HepG2 (cell line): ENCODE results near the gene WDR87. TPM values are rescaled to one million over a fixed set of nuclear protein-coding genes. Genes with fewer than 3 reads are reported as not detected.

Source experiments
- CEBPB ChIP-seq: IDR thresholded peaks from 2 replicates; pipeline ENCODE4 v1.6.1; 2011; ENCODE audit warnings: low read depth, low read length, improper control_type of control experiment, borderline replicate concordance
- EED ChIP-seq: sonication (generic); formaldehyde crosslinking; IDR thresholded peaks from 2 replicates; pipeline ENCODE4 v1.5.0; 2020; ENCODE audit warnings: mild to moderate bottlenecking, missing genetic modification reagents
- HES4 ChIP-seq: sonication (generic); formaldehyde crosslinking; IDR thresholded peaks from 2 replicates; pipeline ENCODE4 v1.9.0; 2021; ENCODE audit warnings: mild to moderate bottlenecking, missing genetic modification reagents, borderline replicate concordance
- HNRNPUL1 ChIP-seq: fragments of 200-400 bp; formaldehyde crosslinking; IDR thresholded peaks from 2 replicates; pipeline ENCODE4 v1.6.1; 2017; ENCODE audit warnings: low read depth, mild to moderate bottlenecking, low read length, moderate library complexity
- MED8 ChIP-seq: sonication (generic); formaldehyde crosslinking; IDR thresholded peaks from 2 replicates; pipeline ENCODE4 v1.8.1; 2023; ENCODE audit warnings: mild to moderate bottlenecking, missing genetic modification reagents; ENCODE audit not compliant: insufficient replicate concordance
- MTA1 ChIP-seq: sonication (generic); formaldehyde crosslinking; IDR thresholded peaks from 2 replicates; pipeline ENCODE4 v1.4.0; 2020; ENCODE audit warnings: missing genetic modification reagents, mild to moderate bottlenecking, borderline replicate concordance
- SAFB2 ChIP-seq: sonication (generic); formaldehyde crosslinking; IDR thresholded peaks from 2 replicates; pipeline ENCODE4 v1.5.1; 2020; ENCODE audit warnings: missing genetic modification reagents, low read depth, mild to moderate bottlenecking, borderline replicate concordance
- SOX6 ChIP-seq, 2 experiments: fragments of 450-650 bp in 1 of 2; sonication (generic) in 1 of 2; formaldehyde crosslinking in 1 of 2; IDR thresholded peaks; 2 replicates each; pipeline versions ENCODE4 v1.4.0 to v1.6.1; 2017 to 2020; ENCODE audit warnings: antibody characterized with exemption in 1 of 2, mild to moderate bottlenecking in 1 of 2, missing genetic modification reagents in 1 of 2
- TEAD3 ChIP-seq: optimal IDR thresholded peaks from 2 replicates; pipeline ENCODE3; 2016; ENCODE audit warnings: borderline replicate concordance
- ZBTB7B ChIP-seq: sonication (generic); formaldehyde crosslinking; IDR thresholded peaks from 2 replicates; pipeline ENCODE4 v1.4.0; 2020; ENCODE audit warnings: missing genetic modification reagents
- ZMYM4 ChIP-seq: sonication (generic); formaldehyde crosslinking; IDR thresholded peaks from 2 replicates; pipeline ENCODE4 v1.8.1; 2023; ENCODE audit warnings: mild to moderate bottlenecking, missing genetic modification reagents
- ZNF264 ChIP-seq: sonication (generic); formaldehyde crosslinking; IDR thresholded peaks from 2 replicates; pipeline ENCODE4 v1.4.0; 2020; ENCODE audit warnings: missing genetic modification reagents
- ZNF33B ChIP-seq: sonication (generic); formaldehyde crosslinking; IDR thresholded peaks from 2 replicates; pipeline ENCODE4 v1.5.1; 2020; ENCODE audit warnings: mild to moderate bottlenecking, missing genetic modification reagents
- ZNF724P ChIP-seq: sonication (generic); formaldehyde crosslinking; IDR thresholded peaks from 2 replicates; pipeline ENCODE4 v1.8.0; 2022; ENCODE audit warnings: missing genetic modification reagents, borderline replicate concordance
- ZNF780A ChIP-seq: sonication (generic); formaldehyde crosslinking; IDR thresholded peaks from 2 replicates; pipeline ENCODE4 v1.8.0; 2022; ENCODE audit warnings: mild to moderate bottlenecking, missing genetic modification reagents, moderate library complexity
- polyA plus RNA-seq, 8 experiments: library from polyadenylated mRNA; depleted of rRNA in 3 of 8; stranded (reverse) in 7 of 8; unstranded in 1 of 8; fragments of >200 nt; fragmentation: Illumina TruSeq in 4 of 8; extraction: Trizol in 4 of 8; gene quantifications; 2 replicates each; pipeline versions ENCODE4 v1.2.1 to v1.2.3, GENCODE V29; 2011 to 2016; ENCODE audit warnings: low read depth in 4 of 8, missing spikeins in 1 of 8, mixed read lengths in 1 of 8; ENCODE audit not compliant: insufficient read depth in 1 of 8
- total RNA-seq, 5 experiments: library from RNA; depleted of rRNA; stranded (reverse); fragments of >200 nt; fragmentation: Illumina TruSeq; extraction: Trizol; gene quantifications; 2 replicates each; pipeline ENCODE4 v1.2.3, GENCODE V29; 2016; ENCODE audit warnings: low read depth in 1 of 5
- TF ChIP-seq, protein P1 (sequence below): sonication (generic); formaldehyde crosslinking; IDR thresholded peaks from 2 replicates; pipeline ENCODE4 v1.8.0; 2022; ENCODE audit warnings: missing genetic modification reagents, mild to moderate bottlenecking, moderate library complexity, borderline replicate concordance
- TF ChIP-seq, protein P2 (sequence below): sonication (generic); formaldehyde crosslinking; conservative IDR thresholded peaks from 2 replicates; pipeline ENCODE4 v1.8.0; 2022; ENCODE audit warnings: low read depth, missing genetic modification reagents
- TF ChIP-seq, protein P3 (sequence below): sonication (generic); formaldehyde crosslinking; IDR thresholded peaks from 2 replicates; pipeline ENCODE4 v1.4.0; 2020; ENCODE audit warnings: missing genetic modification reagents
- TF ChIP-seq, protein P4 (sequence below): sonication (generic); formaldehyde crosslinking; IDR thresholded peaks from 2 replicates; pipeline ENCODE4 v1.4.0; 2020; ENCODE audit warnings: mild to moderate bottlenecking, missing genetic modification reagents, borderline replicate concordance
- TF ChIP-seq, protein P5 (sequence below): sonication (generic); formaldehyde crosslinking; IDR thresholded peaks from 2 replicates; pipeline ENCODE4 v1.4.0; 2020; ENCODE audit warnings: missing genetic modification reagents, low read depth, mild to moderate bottlenecking, borderline replicate concordance

Gene WDR87
- total and polyA plus RNA-seq, 2 of the 13 experiments (the other 11 are each of a cell fraction or from before 2014, with no cell fraction given) = not detected

DNA sequence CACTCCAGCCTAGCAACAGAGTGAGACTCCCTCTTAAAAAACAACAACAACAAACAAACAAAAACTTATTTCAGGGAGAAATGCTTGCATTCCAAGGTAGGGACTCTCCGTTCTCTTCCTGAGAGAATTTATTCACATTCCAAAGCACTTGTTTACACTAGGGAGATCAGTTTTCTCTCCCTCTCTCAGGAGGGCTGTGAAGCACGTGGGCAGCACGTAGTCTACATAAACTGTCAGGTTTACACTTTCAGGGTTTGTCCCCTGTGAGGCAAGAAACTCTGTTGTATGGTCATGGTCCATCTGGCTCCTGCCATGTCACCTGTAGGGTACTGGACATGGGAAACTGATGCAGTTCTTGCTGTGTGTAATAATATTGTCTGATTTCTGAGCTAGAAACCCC, 31.6 kb downstream of the WDR87 start (continued):
- TF ChIP-seq, protein P1, sequence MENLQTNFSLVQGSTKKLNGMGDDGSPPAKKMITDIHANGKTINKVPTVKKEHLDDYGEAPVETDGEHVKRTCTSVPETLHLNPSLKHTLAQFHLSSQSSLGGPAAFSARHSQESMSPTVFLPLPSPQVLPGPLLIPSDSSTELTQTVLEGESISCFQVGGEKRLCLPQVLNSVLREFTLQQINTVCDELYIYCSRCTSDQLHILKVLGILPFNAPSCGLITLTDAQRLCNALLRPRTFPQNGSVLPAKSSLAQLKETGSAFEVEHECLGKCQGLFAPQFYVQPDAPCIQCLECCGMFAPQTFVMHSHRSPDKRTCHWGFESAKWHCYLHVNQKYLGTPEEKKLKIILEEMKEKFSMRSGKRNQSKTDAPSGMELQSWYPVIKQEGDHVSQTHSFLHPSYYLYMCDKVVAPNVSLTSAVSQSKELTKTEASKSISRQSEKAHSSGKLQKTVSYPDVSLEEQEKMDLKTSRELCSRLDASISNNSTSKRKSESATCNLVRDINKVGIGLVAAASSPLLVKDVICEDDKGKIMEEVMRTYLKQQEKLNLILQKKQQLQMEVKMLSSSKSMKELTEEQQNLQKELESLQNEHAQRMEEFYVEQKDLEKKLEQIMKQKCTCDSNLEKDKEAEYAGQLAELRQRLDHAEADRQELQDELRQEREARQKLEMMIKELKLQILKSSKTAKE (CRISPR knock-in tag) = no peak
- TF ChIP-seq SAFB2 (CRISPR knock-in tag) (no peak), HES4 (CRISPR knock-in tag) (no peak), MTA1 (no peak), ZMYM4 (peak; percentile 63), ZBTB7B (CRISPR knock-in tag) (no peak), TEAD3 (CRISPR knock-in tag) (peak; percentile 58), ZNF724P (CRISPR knock-in tag) (no peak), CEBPB (peak; percentile 33; the same call in 1 of the 2 replicates), ZNF264 (no peak), ZNF780A (CRISPR knock-in tag) (no peak), EED (CRISPR knock-in tag) (no peak; the same call in 1 of the 2 replicates), SOX6 (IDR thresholded peaks at IDR 0.05) (no peak), SOX6 (CRISPR knock-in tag; IDR thresholded peaks at IDR 0.05) (peak; percentile 66), MED8 (CRISPR knock-in tag) (no peak), HNRNPUL1 (no peak), ZNF33B (CRISPR knock-in tag) (no peak)
- TF ChIP-seq, protein P2, sequence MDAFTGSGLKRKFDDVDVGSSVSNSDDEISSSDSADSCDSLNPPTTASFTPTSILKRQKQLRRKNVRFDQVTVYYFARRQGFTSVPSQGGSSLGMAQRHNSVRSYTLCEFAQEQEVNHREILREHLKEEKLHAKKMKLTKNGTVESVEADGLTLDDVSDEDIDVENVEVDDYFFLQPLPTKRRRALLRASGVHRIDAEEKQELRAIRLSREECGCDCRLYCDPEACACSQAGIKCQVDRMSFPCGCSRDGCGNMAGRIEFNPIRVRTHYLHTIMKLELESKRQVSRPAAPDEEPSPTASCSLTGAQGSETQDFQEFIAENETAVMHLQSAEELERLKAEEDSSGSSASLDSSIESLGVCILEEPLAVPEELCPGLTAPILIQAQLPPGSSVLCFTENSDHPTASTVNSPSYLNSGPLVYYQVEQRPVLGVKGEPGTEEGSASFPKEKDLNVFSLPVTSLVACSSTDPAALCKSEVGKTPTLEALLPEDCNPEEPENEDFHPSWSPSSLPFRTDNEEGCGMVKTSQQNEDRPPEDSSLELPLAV (CRISPR knock-in tag) = no peak
- TF ChIP-seq, protein P3, sequence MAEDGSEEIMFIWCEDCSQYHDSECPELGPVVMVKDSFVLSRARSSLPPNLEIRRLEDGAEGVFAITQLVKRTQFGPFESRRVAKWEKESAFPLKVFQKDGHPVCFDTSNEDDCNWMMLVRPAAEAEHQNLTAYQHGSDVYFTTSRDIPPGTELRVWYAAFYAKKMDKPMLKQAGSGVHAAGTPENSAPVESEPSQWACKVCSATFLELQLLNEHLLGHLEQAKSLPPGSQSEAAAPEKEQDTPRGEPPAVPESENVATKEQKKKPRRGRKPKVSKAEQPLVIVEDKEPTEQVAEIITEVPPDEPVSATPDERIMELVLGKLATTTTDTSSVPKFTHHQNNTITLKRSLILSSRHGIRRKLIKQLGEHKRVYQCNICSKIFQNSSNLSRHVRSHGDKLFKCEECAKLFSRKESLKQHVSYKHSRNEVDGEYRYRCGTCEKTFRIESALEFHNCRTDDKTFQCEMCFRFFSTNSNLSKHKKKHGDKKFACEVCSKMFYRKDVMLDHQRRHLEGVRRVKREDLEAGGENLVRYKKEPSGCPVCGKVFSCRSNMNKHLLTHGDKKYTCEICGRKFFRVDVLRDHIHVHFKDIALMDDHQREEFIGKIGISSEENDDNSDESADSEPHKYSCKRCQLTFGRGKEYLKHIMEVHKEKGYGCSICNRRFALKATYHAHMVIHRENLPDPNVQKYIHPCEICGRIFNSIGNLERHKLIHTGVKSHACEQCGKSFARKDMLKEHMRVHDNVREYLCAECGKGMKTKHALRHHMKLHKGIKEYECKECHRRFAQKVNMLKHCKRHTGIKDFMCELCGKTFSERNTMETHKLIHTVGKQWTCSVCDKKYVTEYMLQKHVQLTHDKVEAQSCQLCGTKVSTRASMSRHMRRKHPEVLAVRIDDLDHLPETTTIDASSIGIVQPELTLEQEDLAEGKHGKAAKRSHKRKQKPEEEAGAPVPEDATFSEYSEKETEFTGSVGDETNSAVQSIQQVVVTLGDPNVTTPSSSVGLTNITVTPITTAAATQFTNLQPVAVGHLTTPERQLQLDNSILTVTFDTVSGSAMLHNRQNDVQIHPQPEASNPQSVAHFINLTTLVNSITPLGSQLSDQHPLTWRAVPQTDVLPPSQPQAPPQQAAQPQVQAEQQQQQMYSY = no peak
- TF ChIP-seq, protein P4, sequence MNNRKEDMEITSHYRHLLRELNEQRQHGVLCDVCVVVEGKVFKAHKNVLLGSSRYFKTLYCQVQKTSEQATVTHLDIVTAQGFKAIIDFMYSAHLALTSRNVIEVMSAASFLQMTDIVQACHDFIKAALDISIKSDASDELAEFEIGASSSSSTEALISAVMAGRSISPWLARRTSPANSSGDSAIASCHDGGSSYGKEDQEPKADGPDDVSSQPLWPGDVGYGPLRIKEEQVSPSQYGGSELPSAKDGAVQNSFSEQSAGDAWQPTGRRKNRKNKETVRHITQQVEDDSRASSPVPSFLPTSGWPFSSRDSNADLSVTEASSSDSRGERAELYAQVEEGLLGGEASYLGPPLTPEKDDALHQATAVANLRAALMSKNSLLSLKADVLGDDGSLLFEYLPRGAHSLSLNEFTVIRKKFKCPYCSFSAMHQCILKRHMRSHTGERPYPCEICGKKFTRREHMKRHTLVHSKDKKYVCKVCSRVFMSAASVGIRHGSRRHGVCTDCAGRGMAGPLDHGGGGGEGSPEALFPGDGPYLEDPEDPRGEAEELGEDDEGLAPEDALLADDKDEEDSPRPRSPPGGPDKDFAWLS (CRISPR knock-in tag) = no peak
- TF ChIP-seq, protein P5, sequence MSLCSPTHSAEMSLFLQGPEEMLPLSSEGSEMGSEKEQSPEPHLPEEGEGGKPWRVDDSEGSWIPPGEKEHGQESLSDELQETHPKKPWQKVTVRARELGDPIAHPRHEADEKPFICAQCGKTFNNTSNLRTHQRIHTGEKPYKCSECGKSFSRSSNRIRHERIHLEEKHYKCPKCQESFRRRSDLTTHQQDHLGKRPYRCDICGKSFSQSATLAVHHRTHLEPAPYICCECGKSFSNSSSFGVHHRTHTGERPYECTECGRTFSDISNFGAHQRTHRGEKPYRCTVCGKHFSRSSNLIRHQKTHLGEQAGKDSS (CRISPR knock-in tag) = no peak
